IPS-11a (cell line): Measurements from ENCODE around the gene RAPGEF4.

ENCODE experiments used
- H3K4me3 ChIP-seq: one replicate; pipeline ENCODE4 v1.5.1; 2013; ENCODE audit warnings: low read depth, low read length, control low read depth

RAPGEF4 gene

GRCh38 chr2:172964511-172965139 lies 229.0 kb downstream of the RAPGEF4 start:
- H3K4me3 ChIP-seq = no peak overlapping the region

- H3K4me3 ChIP-seq = no peak overlapping the region
Observed at GRCh38 chr2:172965433-172966212, 230.0 kb downstream of the RAPGEF4 start.

- H3K4me3 ChIP-seq = no peak overlapping the region
Observed at GRCh38 chr2:172967036-172967982, 231.7 kb downstream of the RAPGEF4 start.

GRCh38 chr2:172968061-172968469 lies 232.4 kb downstream of the RAPGEF4 start:
- H3K4me3 ChIP-seq = no peak overlapping the region

- no peak overlapping the region for H3K4me3 ChIP-seq
Observed at GRCh38 chr2:172969166-172969565, 233.5 kb downstream of the RAPGEF4 start.

GRCh38 chr2:172969609-172970008 lies 234.0 kb downstream of the RAPGEF4 start:
- H3K4me3 ChIP-seq = no peak overlapping the region

GRCh38 chr2:172970660-172971059 lies 235.0 kb downstream of the RAPGEF4 start:
- H3K4me3 ChIP-seq = no peak overlapping the region

- H3K4me3 ChIP-seq = no peak overlapping the region
Observed at GRCh38 chr2:172972005-172972619, 236.5 kb downstream of the RAPGEF4 start.

GRCh38 chr2:172974762-172975161 lies 239.1 kb downstream of the RAPGEF4 start:
- no peak overlapping the region for H3K4me3 ChIP-seq

- H3K4me3 ChIP-seq = no peak overlapping the region
Observed at GRCh38 chr2:172976116-172976515, 240.5 kb downstream of the RAPGEF4 start.

GRCh38 chr2:172976816-172977215 lies 241.2 kb downstream of the RAPGEF4 start:
- no peak overlapping the region for H3K4me3 ChIP-seq

- no peak overlapping the region for H3K4me3 ChIP-seq
Observed at GRCh38 chr2:172977270-172978062, 241.8 kb downstream of the RAPGEF4 start.

GRCh38 chr2:172978063-172978383 lies 242.4 kb downstream of the RAPGEF4 start:
- H3K4me3 ChIP-seq = no peak overlapping the region

- no peak overlapping the region for H3K4me3 ChIP-seq
Observed at GRCh38 chr2:172985139-172985892, 249.7 kb downstream of the RAPGEF4 start.

GRCh38 chr2:172986040-172986439 lies 250.4 kb downstream of the RAPGEF4 start:
- H3K4me3 ChIP-seq = no peak overlapping the region

- no peak overlapping the region for H3K4me3 ChIP-seq
Observed at GRCh38 chr2:172988728-172989127, 253.1 kb downstream of the RAPGEF4 start.

- H3K4me3 ChIP-seq = no peak overlapping the region
Observed at GRCh38 chr2:172991031-172991430, 255.4 kb downstream of the RAPGEF4 start.

GRCh38 chr2:172993139-172993538 lies 257.5 kb downstream of the RAPGEF4 start:
- no peak overlapping the region for H3K4me3 ChIP-seq

GRCh38 chr2:172993931-172994717 lies 258.5 kb downstream of the RAPGEF4 start:
- no peak overlapping the region for H3K4me3 ChIP-seq
